Mammary epithelial cell (primary cell): ENCODE measurements around the gene ST6GALNAC2.

Experiments used
- EZH2 ChIP-seq: IDR thresholded peaks from 2 replicates; pipeline ENCODE4 v1.6.1; 2012; ENCODE audit warnings: low read length, inconsistent platforms, borderline replicate concordance
- TF ChIP-seq, protein P1 (sequence below), 2 donors: IDR thresholded peaks in 1 of 2; conservative IDR thresholded peaks in 1 of 2; 2 replicates each; pipeline ENCODE4 v1.5.1; 2011 to 2012; ENCODE audit warnings: inconsistent platforms in 2 of 2, low read length in 2 of 2, mild to moderate bottlenecking in 2 of 2, control low read depth in 1 of 2, low read depth in 1 of 2; ENCODE audit not compliant: insufficient read depth in 1 of 2; ENCODE audit errors: extremely low read depth in 1 of 2

- TF ChIP-seq, protein P1, sequence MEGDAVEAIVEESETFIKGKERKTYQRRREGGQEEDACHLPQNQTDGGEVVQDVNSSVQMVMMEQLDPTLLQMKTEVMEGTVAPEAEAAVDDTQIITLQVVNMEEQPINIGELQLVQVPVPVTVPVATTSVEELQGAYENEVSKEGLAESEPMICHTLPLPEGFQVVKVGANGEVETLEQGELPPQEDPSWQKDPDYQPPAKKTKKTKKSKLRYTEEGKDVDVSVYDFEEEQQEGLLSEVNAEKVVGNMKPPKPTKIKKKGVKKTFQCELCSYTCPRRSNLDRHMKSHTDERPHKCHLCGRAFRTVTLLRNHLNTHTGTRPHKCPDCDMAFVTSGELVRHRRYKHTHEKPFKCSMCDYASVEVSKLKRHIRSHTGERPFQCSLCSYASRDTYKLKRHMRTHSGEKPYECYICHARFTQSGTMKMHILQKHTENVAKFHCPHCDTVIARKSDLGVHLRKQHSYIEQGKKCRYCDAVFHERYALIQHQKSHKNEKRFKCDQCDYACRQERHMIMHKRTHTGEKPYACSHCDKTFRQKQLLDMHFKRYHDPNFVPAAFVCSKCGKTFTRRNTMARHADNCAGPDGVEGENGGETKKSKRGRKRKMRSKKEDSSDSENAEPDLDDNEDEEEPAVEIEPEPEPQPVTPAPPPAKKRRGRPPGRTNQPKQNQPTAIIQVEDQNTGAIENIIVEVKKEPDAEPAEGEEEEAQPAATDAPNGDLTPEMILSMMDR (conservative IDR thresholded peaks at IDR 0.05 in 1 of 2, IDR thresholded peaks at IDR 0.05 in 1 of 2; ENCODE audit: extremely low read depth in 1 of 2, insufficient read depth in 1 of 2, low read depth in 1 of 2, low read length in 2 of 2) = peak in 1 of 2 donors; percentile 10
- TF ChIP-seq EZH2 = no peak
Observed at GRCh38 chr17:76565728-76566612, 19.7 kb downstream of the ST6GALNAC2 start.
